HG03439 (cell line): ENCODE measurements around the gene ATP6V0E1.
"Not testable (repeated sequence)": the region's sequence is repeated elsewhere in the genome, so short reads cannot be mapped to it uniquely, and the experiment has no call there.

Experiments
- ATAC-seq: cut with Tn5 transposase; IDR thresholded peaks from one replicate; pipeline ENCODE4 v1.9.1; 2021; ENCODE audit warnings: mild to moderate bottlenecking, moderate library complexity; ENCODE audit not compliant: unreplicated experiment

ATP6V0E1 gene

GRCh38 chr5:173032730-173033129, 49.2 kb downstream of the ATP6V0E1 start:
- ATAC-seq = no peak

GRCh38 chr5:173033923-173034322, 50.4 kb downstream of the ATP6V0E1 start:
- ATAC-seq = no peak

- ATAC-seq = peak; percentile 48
Observed at GRCh38 chr5:173035904-173036707, 52.5 kb downstream of the ATP6V0E1 start.

- ATAC-seq = no peak
Observed at GRCh38 chr5:173039188-173039587, 55.6 kb downstream of the ATP6V0E1 start.

- no peak for ATAC-seq
Observed at GRCh38 chr5:173039964-173040363, 56.4 kb downstream of the ATP6V0E1 start.

GRCh38 chr5:173041881-173042762, 58.6 kb downstream of the ATP6V0E1 start:
- ATAC-seq = no peak

- ATAC-seq = no peak
Observed at GRCh38 chr5:173042763-173043107, 59.2 kb downstream of the ATP6V0E1 start.

GRCh38 chr5:173045474-173045873, 61.9 kb downstream of the ATP6V0E1 start:
- ATAC-seq = no peak

- ATAC-seq = not testable (repeated sequence)
Observed at GRCh38 chr5:173047096-173047837, 63.7 kb downstream of the ATP6V0E1 start.

GRCh38 chr5:173047838-173048105, 64.2 kb downstream of the ATP6V0E1 start:
- ATAC-seq = no peak

- no peak for ATAC-seq
Observed at GRCh38 chr5:173050791-173051190, 67.2 kb downstream of the ATP6V0E1 start.

- no peak for ATAC-seq
Observed at GRCh38 chr5:173051746-173052145, 68.2 kb downstream of the ATP6V0E1 start.

GRCh38 chr5:173053041-173053440, 69.5 kb downstream of the ATP6V0E1 start:
- ATAC-seq = no peak

- no peak for ATAC-seq
Observed at GRCh38 chr5:173055042-173055721, 71.6 kb downstream of the ATP6V0E1 start.

- peak; percentile 6 for ATAC-seq
Observed at GRCh38 chr5:173055722-173055982, 72.1 kb downstream of the ATP6V0E1 start.

GRCh38 chr5:173055983-173056782, 72.6 kb downstream of the ATP6V0E1 start, which contains the start of gene CREBRF:
Gene CREBRF (plus strand): TSS chr5:173056352. CDS start chr5:173080776, 24,424 bp downstream.
- peak; percentile 74 for ATAC-seq

GRCh38 chr5:173056783-173057061, 73.2 kb downstream of the ATP6V0E1 start:
- peak; percentile 31 for ATAC-seq

GRCh38 chr5:173057062-173057924, 73.7 kb downstream of the ATP6V0E1 start:
- peak; percentile 80 for ATAC-seq

- ATAC-seq = no peak
Observed at GRCh38 chr5:173062141-173062540, 78.6 kb downstream of the ATP6V0E1 start.

GRCh38 chr5:173065155-173065554, 81.6 kb downstream of the ATP6V0E1 start:
- no peak for ATAC-seq
